GM20431 (cell line): ENCODE data around the gene PLEKHH1.
"Not testable (repeated sequence)": the region's sequence is repeated elsewhere in the genome, so short reads cannot be mapped to it uniquely, and the experiment has no call there.

Source experiments
- in situ Hi-C: fragments of 300-500 bp; cut with MseI, MboI; formaldehyde crosslinking; loops from one replicate; pipeline ENCODE4 v1.15.0; 2020; ENCODE audit warnings: low sequenced_read_pairs; ENCODE audit not compliant: unreplicated experiment

PLEKHH1 gene

GRCh38 chr14:67609642-67610310 is 76.7 kb downstream of the PLEKHH1 start:
- in situ Hi-C loops, result no loop called here

GRCh38 chr14:67610491-67610890 is 77.4 kb downstream of the PLEKHH1 start:
- in situ Hi-C loops, result no loop called here

- in situ Hi-C loops, result no loop called here
Measured at GRCh38 chr14:67618617-67619063, 85.5 kb downstream of the PLEKHH1 start.

GRCh38 chr14:67619446-67620216 is 86.5 kb downstream of the PLEKHH1 start, which contains the start of gene ARG2:
TSS of gene ARG2 (plus strand) at chr14:67619920. CDS start at chr14:67619978, 58 bp downstream.
- in situ Hi-C loops, result no loop called here

- in situ Hi-C loops, result no loop called here
Measured at GRCh38 chr14:67620217-67620785, 87.2 kb downstream of the PLEKHH1 start.

- in situ Hi-C loops, result no loop called here
Measured at GRCh38 chr14:67622675-67623074, 89.6 kb downstream of the PLEKHH1 start.

- in situ Hi-C loops, result no loop called here
Measured at GRCh38 chr14:67623114-67623513, 90.0 kb downstream of the PLEKHH1 start.

GRCh38 chr14:67626131-67626530 is 93.0 kb downstream of the PLEKHH1 start:
- in situ Hi-C loops, result not testable (repeated sequence)

GRCh38 chr14:67627519-67627918 is 94.4 kb downstream of the PLEKHH1 start:
- in situ Hi-C loops, result no loop called here

GRCh38 chr14:67630186-67630585 is 97.1 kb downstream of the PLEKHH1 start:
- in situ Hi-C loops, result no loop called here

- in situ Hi-C loops, result no loop called here
Measured at GRCh38 chr14:67630938-67631337, 97.8 kb downstream of the PLEKHH1 start.

- in situ Hi-C loops, result no loop called here
Measured at GRCh38 chr14:67633451-67634147, 100.5 kb downstream of the PLEKHH1 start.

GRCh38 chr14:67636361-67636919 is 103.3 kb downstream of the PLEKHH1 start:
- in situ Hi-C loops, result no loop called here

GRCh38 chr14:67638642-67639041 is 105.6 kb downstream of the PLEKHH1 start:
- in situ Hi-C loops, result no loop called here
